ENCODE data around the gene FHIT.

Gene FHIT

GRCh38 chr3:60453326-60453725, 797.9 kb downstream of the FHIT start:
- H3K4me3 ChIP-seq (ENCODE audit: low read length): no peak overlapping the region
- TF ChIP-seq CTCF (conservative IDR thresholded peaks at IDR 0.05; ENCODE audit: low read depth, low read length): no peak
- no peak for DNase-seq (ENCODE audit: low read depth)

GRCh38 chr3:60448696-60449095, 802.6 kb downstream of the FHIT start:
- no peak for TF ChIP-seq CTCF (conservative IDR thresholded peaks at IDR 0.05; ENCODE audit: low read depth, low read length)
- no peak overlapping the region for H3K4me3 ChIP-seq (ENCODE audit: low read length)
- DNase-seq (ENCODE audit: low read depth): no peak

- no peak overlapping the region for H3K4me3 ChIP-seq (ENCODE audit: low read length)
- no peak for DNase-seq (ENCODE audit: low read depth)
- TF ChIP-seq CTCF (conservative IDR thresholded peaks at IDR 0.05; ENCODE audit: low read depth, low read length): no peak
Observed at GRCh38 chr3:60445446-60445845, 805.8 kb downstream of the FHIT start.

GRCh38 chr3:60444898-60445437, 806.3 kb downstream of the FHIT start:
- no peak for TF ChIP-seq CTCF (conservative IDR thresholded peaks at IDR 0.05; ENCODE audit: low read depth, low read length)
- DNase-seq (ENCODE audit: low read depth): no peak
- no peak overlapping the region for H3K4me3 ChIP-seq (ENCODE audit: low read length)

- no peak for DNase-seq (ENCODE audit: low read depth)
- TF ChIP-seq CTCF (conservative IDR thresholded peaks at IDR 0.05; ENCODE audit: low read depth, low read length): no peak
- no peak overlapping the region for H3K4me3 ChIP-seq (ENCODE audit: low read length)
Observed at GRCh38 chr3:60440869-60441268, 810.4 kb downstream of the FHIT start.

GRCh38 chr3:60435941-60436650, 815.2 kb downstream of the FHIT start:
- TF ChIP-seq CTCF (conservative IDR thresholded peaks at IDR 0.05; ENCODE audit: low read depth, low read length): no peak
- H3K4me3 ChIP-seq (ENCODE audit: low read length): no peak overlapping the region
- no peak for DNase-seq (ENCODE audit: low read depth)

- no peak for TF ChIP-seq CTCF (conservative IDR thresholded peaks at IDR 0.05; ENCODE audit: low read depth, low read length)
- no peak overlapping the region for H3K4me3 ChIP-seq (ENCODE audit: low read length)
- DNase-seq (ENCODE audit: low read depth): no peak
Observed at GRCh38 chr3:60434950-60435349, 816.3 kb downstream of the FHIT start.
